K562 (cell line): ENCODE measurements around the gene SAP30BP. TPM values are rescaled to one million over a fixed set of nuclear protein-coding genes. Genes with fewer than 3 reads are reported as not detected.

Experiments used
- ATAC-seq: fragments of 200-7000 bp; cut with Tn5 transposase; 3 replicates; pipeline ENCODE4 v1.9.1; 2020; ENCODE audit warnings: moderate library complexity
- BruUV-seq: library from RNA; stranded (reverse); fragments of 400-500 nt; replicated peaks from 2 replicates; lab custom pipeline; 2021; lab: Mats Ljungman, UMichigan
- CTCF ChIA-PET: fragments of 300-600 bp; formaldehyde crosslinking; extraction: SDS; loops from one replicate; lab custom pipeline; 2021; ENCODE audit warnings: low intra/inter-chr PET ratio; lab: Yijun Ruan, JAX
- POLR2A ChIA-PET: fragments of 300-600, 350-650 bp; sonication (Branson Sonifier 250); formaldehyde crosslinking; extraction: SDS; loops from one replicate; lab custom pipeline; 2021; ENCODE audit warnings: antibody characterized with exemption, inconsistent platforms; lab: Yijun Ruan, JAX
- DNase-seq, 4 experiments: peaks; one replicate each; pipeline versions ENCODE4 v3.0.0 to v3.0.0-alpha.2; 2011 to 2018; ENCODE audit warnings: low spot score in 3 of 4, mixed read lengths in 3 of 4; ENCODE audit errors: extremely low read depth in 1 of 4
- FAIRE-seq: peaks from 2 replicates; lab custom pipeline; 2011; peaks lifted over from hg19 to GRCh38; lab: Jason Lieb, UNC
- H2AFZ ChIP-seq: 2 replicates; pipeline ENCODE4 v1.6.0; 2011; ENCODE audit warnings: low read depth, low read length, control low read depth, inconsistent platforms
- H3K27ac ChIP-seq: fragments of 200-600 bp; 3 replicates; pipeline ENCODE4 v1.8.0; 2011; ENCODE audit warnings: low read depth, mild to moderate bottlenecking, control low read depth, inconsistent platforms, low read length, moderate library complexity, mixed read lengths; ENCODE audit errors: extremely low read depth
- H3K27me3 ChIP-seq, 2 experiments: fragments of 300-600 bp in 1 of 2; 2 replicates in 1 of 2; 3 replicates in 1 of 2; pipeline versions ENCODE4 v1.6.0 to v1.8.0; 2011; ENCODE audit warnings: inconsistent platforms in 2 of 2, low read length in 2 of 2, mild to moderate bottlenecking in 1 of 2, mixed read lengths in 1 of 2, moderate library complexity in 1 of 2; ENCODE audit not compliant: control insufficient read depth in 2 of 2, insufficient read depth in 2 of 2
- H3K36me3 ChIP-seq: fragments of 300-600 bp; 3 replicates; pipeline ENCODE4 v1.8.0; 2011; ENCODE audit warnings: mild to moderate bottlenecking, low read length, inconsistent platforms; ENCODE audit not compliant: control insufficient read depth, insufficient read depth
- H3K4me1 ChIP-seq, 2 experiments: fragments of 200-600 bp in 1 of 2; replicated peaks in 1 of 2; 2 replicates in 1 of 2; 3 replicates in 1 of 2; pipeline versions ENCODE4 v1.5.1 to v1.8.0; 2011; ENCODE audit warnings: inconsistent platforms in 2 of 2, low read length in 2 of 2, mild to moderate bottlenecking in 1 of 2, mixed read lengths in 1 of 2, moderate library complexity in 1 of 2; ENCODE audit not compliant: control insufficient read depth in 2 of 2, insufficient read depth in 2 of 2
- H3K4me2 ChIP-seq: 2 replicates; pipeline ENCODE4 v1.6.1; 2011; ENCODE audit warnings: low read length, control low read depth, inconsistent platforms, mixed read lengths; ENCODE audit not compliant: insufficient read depth
- H3K4me3 ChIP-seq: fragments of 200-600 bp; sonication (generic), shearing (Covaris generic); 2 replicates; pipeline ENCODE4 v1.5.1; 2016; ENCODE audit warnings: control low read depth, inconsistent platforms
- H3K79me2 ChIP-seq: fragments of 200-600 bp; 3 replicates; pipeline ENCODE4 v1.8.0; 2011; ENCODE audit warnings: low read length, inconsistent platforms; ENCODE audit not compliant: control insufficient read depth, insufficient read depth
- H3K9ac ChIP-seq, 2 experiments: 2 replicates each; pipeline versions ENCODE4 v1.6.0 to v1.6.1; 2011; ENCODE audit warnings: low read depth in 2 of 2, low read length in 2 of 2, control low read depth in 1 of 2, inconsistent platforms in 1 of 2, mild to moderate bottlenecking in 1 of 2, mixed read lengths in 1 of 2; ENCODE audit not compliant: insufficient read depth in 1 of 2
- H3K9me1 ChIP-seq: one replicate; pipeline ENCODE4 v1.6.0; 2011; ENCODE audit warnings: inconsistent platforms, mild to moderate bottlenecking, low read length, moderate library complexity; ENCODE audit not compliant: control insufficient read depth, insufficient read depth
- H3K9me3 ChIP-seq: replicated peaks from 2 replicates; pipeline ENCODE4 v1.5.1; 2011; ENCODE audit warnings: low read depth, low read length, inconsistent platforms; ENCODE audit not compliant: control insufficient read depth, insufficient read depth
- H4K20me1 ChIP-seq: replicated peaks from 2 replicates; pipeline ENCODE4 v1.6.1; 2011; ENCODE audit warnings: low read length, inconsistent platforms, mixed read lengths; ENCODE audit not compliant: control insufficient read depth, insufficient read depth
- CBFA2T3 ChIP-seq: fragments of 450-650 bp; IDR thresholded peaks from 2 replicates; pipeline ENCODE4 v1.6.1; 2017
- CREM ChIP-seq: IDR thresholded peaks from 2 replicates; pipeline ENCODE4 v1.6.1; 2014; ENCODE audit warnings: antibody characterized with exemption, low read depth
- FOXK1 ChIP-seq: sonication (generic); formaldehyde crosslinking; IDR thresholded peaks from 2 replicates; pipeline ENCODE4 v1.8.0; 2022; ENCODE audit warnings: missing genetic modification reagents, mild to moderate bottlenecking, borderline replicate concordance
- KDM4B ChIP-seq, 2 experiments: fragments of 450-650 bp in 1 of 2; sonication (generic) in 1 of 2; IDR thresholded peaks; 2 replicates each; pipeline ENCODE4 v1.6.1; 2016 to 2017; ENCODE audit warnings: borderline replicate concordance in 2 of 2, antibody characterized with exemption in 1 of 2, low read depth in 1 of 2, mild to moderate bottlenecking in 1 of 2
- KHSRP ChIP-seq: fragments of 450-650 bp; IDR thresholded peaks from 2 replicates; pipeline ENCODE4 v1.6.1; 2017
- MEF2A ChIP-seq: IDR thresholded peaks from 2 replicates; pipeline ENCODE4 v1.6.1; 2011; ENCODE audit warnings: low read depth, mild to moderate bottlenecking, low read length, moderate library complexity; ENCODE audit not compliant: control insufficient read depth
- NCOA4 ChIP-seq: fragments of 450-650 bp; IDR thresholded peaks from 2 replicates; pipeline ENCODE4 v1.6.1; 2018; ENCODE audit warnings: mild to moderate bottlenecking; ENCODE audit not compliant: partially characterized antibody
- NR2C1 ChIP-seq, 2 experiments: fragments of 450-650 bp; IDR thresholded peaks; 2 replicates each; pipeline ENCODE4 v1.6.1; 2017; ENCODE audit warnings: mild to moderate bottlenecking in 2 of 2, antibody characterized with exemption in 1 of 2, inconsistent platforms in 1 of 2, missing compliant biosample characterization in 1 of 2, missing genetic modification characterization in 1 of 2
- PHF8 ChIP-seq: fragments of 200-600 bp; sonication (generic); IDR thresholded peaks from 2 replicates; pipeline ENCODE4 v1.6.1; 2012; ENCODE audit warnings: mixed run types, mild to moderate bottlenecking, inconsistent platforms, low read length, moderate library complexity, borderline replicate concordance
- POLR2G ChIP-seq: fragments of 200-400 bp; formaldehyde crosslinking; IDR thresholded peaks from 2 replicates; pipeline ENCODE4 v1.6.1; 2017; ENCODE audit warnings: low read depth, mild to moderate bottlenecking, antibody characterized with exemption, low read length, moderate library complexity
- PURB ChIP-seq: sonication (generic); formaldehyde crosslinking; IDR thresholded peaks from 2 replicates; pipeline ENCODE4 v1.9.0; 2021; ENCODE audit warnings: low read depth, mild to moderate bottlenecking, missing genetic modification reagents
- SIN3B ChIP-seq: fragments of 450-650 bp; IDR thresholded peaks from 2 replicates; pipeline ENCODE4 v1.6.1; 2017; ENCODE audit warnings: low read depth, mild to moderate bottlenecking, moderate library complexity
- SMARCE1 ChIP-seq: fragments of 450-650 bp; IDR thresholded peaks from 2 replicates; pipeline ENCODE4 v1.7.1; 2016; ENCODE audit warnings: mild to moderate bottlenecking
- SRSF7 ChIP-seq: fragments of 200-400 bp; formaldehyde crosslinking; optimal IDR thresholded peaks from 2 replicates; pipeline ENCODE3; 2017; ENCODE audit warnings: mild to moderate bottlenecking, low read depth, low read length
- SUPT5H ChIP-seq: fragments of 450-650 bp; IDR thresholded peaks from 2 replicates; pipeline ENCODE4 v1.6.1; 2016
- TBL1XR1 ChIP-seq, 2 experiments: IDR thresholded peaks; 2 replicates each; pipeline ENCODE4 v1.6.1; 2012; ENCODE audit warnings: improper control_type of control experiment in 2 of 2, low read length in 2 of 2, mild to moderate bottlenecking in 1 of 2
- WGBS: fragments of 100-300 bp; shearing (Covaris generic); methylation state at CpG from one replicate; pipeline ENCODE4 v1.1.6; 2016; ENCODE audit warnings: low coverage, mixed read lengths; ENCODE audit not compliant: insufficient coverage; ENCODE audit errors: missing lambda C conversion rate; 5-methylcytosine and 5-hydroxymethylcytosine counted together
- in situ Hi-C: fragments of 300-500 bp; cut with MboI; formaldehyde crosslinking; loops from 4 replicates; pipeline ENCODE4 v1.15.0; 2018; ENCODE audit warnings: inconsistent platforms, mixed read lengths
- intact Hi-C: fragments of 100-400 bp; cut with micrococcal nuclease; formaldehyde crosslinking; loops from 2 replicates; pipeline ENCODE4 v1.14.2; 2022
- polyA plus RNA-seq, 8 experiments: library from polyadenylated mRNA; depleted of rRNA in 4 of 8; stranded (reverse) in 5 of 8; unstranded in 3 of 8; fragments of >200 nt; fragmentation: Nextera tagmentation in 2 of 8; fragmentation: Illumina TruSeq in 1 of 8; extraction: Ambion mirVana in 2 of 8; extraction: Trizol in 1 of 8; gene quantifications; 2 replicates each; pipeline versions ENCODE4 v1.2.1 to v1.2.3, GENCODE V29; 2011 to 2014; ENCODE audit warnings: inconsistent platforms in 1 of 8, missing spikeins in 1 of 8
- total RNA-seq, 7 experiments: library from RNA; depleted of rRNA in 6 of 7; stranded (reverse); fragments of >200 nt in 6 of 7; fragmentation: Illumina TruSeq in 2 of 7; extraction: Trizol in 2 of 7; gene quantifications; 2 replicates each; pipeline versions ENCODE4 v1.2.1 to v1.2.3, GENCODE V29; 2011 to 2021; ENCODE audit warnings: low replicate concordance in 1 of 7
- TF ChIP-seq, protein P1 (sequence below), 3 experiments: IDR thresholded peaks in 2 of 3; conservative IDR thresholded peaks in 1 of 3; 2 replicates each; pipeline ENCODE4 v1.5.1; 2011 to 2012; ENCODE audit warnings: low read length in 3 of 3, mild to moderate bottlenecking in 3 of 3, control low read depth in 2 of 3, improper control_type of control experiment in 1 of 3, inconsistent platforms in 1 of 3, low read depth in 1 of 3, mixed read lengths in 1 of 3, moderate library complexity in 1 of 3; ENCODE audit not compliant: insufficient read depth in 2 of 3
- TF ChIP-seq, protein P2 (sequence below): sonication (generic); formaldehyde crosslinking; IDR thresholded peaks from 2 replicates; pipeline ENCODE4 v1.8.1; 2023; ENCODE audit warnings: mild to moderate bottlenecking, missing genetic modification reagents
- TF ChIP-seq, protein P3 (sequence below): fragments of 450-650 bp; IDR thresholded peaks from one replicate; pipeline ENCODE4 v1.6.1; 2018; ENCODE audit warnings: mild to moderate bottlenecking, moderate library complexity; ENCODE audit not compliant: partially characterized antibody

Gene SAP30BP
- total and polyA plus RNA-seq, 9 of the 15 experiments (the other 6 are each of a cell fraction or from before 2014, with no cell fraction given), result 45.3 to 154 (median 71.7) TPM

DNA sequence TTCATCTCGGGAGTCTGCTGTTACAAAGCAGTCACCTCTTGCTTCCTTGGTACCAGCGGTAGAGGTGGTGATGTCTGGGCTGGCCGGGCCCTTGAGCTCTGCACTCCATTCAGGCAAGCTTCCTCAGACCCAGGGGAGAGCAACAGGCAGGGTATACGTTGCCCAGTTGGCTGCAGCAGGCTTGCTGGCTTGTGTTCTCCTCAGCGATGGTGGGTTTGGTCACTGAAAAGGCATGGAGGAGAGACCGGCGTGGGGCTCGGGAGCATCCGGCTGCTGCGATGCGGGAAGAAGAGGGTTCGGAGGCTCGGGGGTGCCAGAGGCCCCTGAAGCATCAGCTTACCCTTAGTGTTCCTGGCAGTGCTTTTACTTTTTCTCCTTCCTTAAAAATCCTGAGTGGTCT lies 25.8 kb downstream of the SAP30BP start:
- H4K20me1 ChIP-seq, result 0 out of 2 replicates have a peak, but pooled peaks cover 11% of the 10 kb centered on the region
- 0 out of 4 replicates have a peak overlapping the region, but pooled peaks of 1 of the 2 experiments have one; percentile 43 for H3K9ac ChIP-seq
- H3K79me2 ChIP-seq, result 0 out of 3 replicates have a peak, but pooled peaks cover 8% of the 10 kb centered on the region
- POLR2A ChIA-PET, result interaction anchor here (0.6 to 1.4 kb wide), 4 partner anchors 9 to 85 kb away, joined by 3 to 13 read pairs (median 4); no protein-coding TSS in a partner anchor
- no peak overlapping the region for H2AFZ ChIP-seq
- intact Hi-C loops, result no loop called here
- H3K27ac ChIP-seq, result no peak overlapping the region
- FAIRE-seq (no peak), DNase-seq (no peak), ATAC-seq (no peak)
- H3K9me1 ChIP-seq, result peaks cover 5% of the 10 kb centered on the region
- H3K9me3 ChIP-seq, result no peaks in the 10 kb centered on the region
- in situ Hi-C loops, result no loop called here
- H3K27me3 ChIP-seq, result no peaks in the 10 kb centered on the region
- no peaks in the 10 kb centered on the region; a peak in 1 of 5 replicates for H3K4me1 ChIP-seq
- peaks cover 76% of the 10 kb centered on the region; the same call in 2 of the 3 replicates for H3K36me3 ChIP-seq
- WGBS, result 91% methylated on average over 13 of the region's 13 CpGs
- CTCF ChIA-PET, result no interaction called here
- BruUV-seq, result no TSS peak
- no peak overlapping the region for H3K4me2 ChIP-seq
- no peak overlapping the region for H3K4me3 ChIP-seq
- TF ChIP-seq PURB (CRISPR knock-in tag) (no peak), SRSF7 (no peak), FOXK1 (CRISPR knock-in tag) (no peak), PHF8 (no peak), NR2C1 (IDR thresholded peaks at IDR 0.05) (no peak), NR2C1 (tag; IDR thresholded peaks at IDR 0.05) (no peak), TBL1XR1 (IDR thresholded peaks at IDR 0.05; ENCODE audit: low read length in 2 of 2) (no peak), KDM4B (IDR thresholded peaks at IDR 0.05; ENCODE audit: borderline replicate concordance in 2 of 2, low read depth in 1 of 2) (no peak), KHSRP (no peak), SMARCE1 (no peak), MEF2A (no peak), SUPT5H (no peak), SIN3B (no peak), POLR2G (no peak), CBFA2T3 (no peak), CREM (no peak), NCOA4 (no peak)
- TF ChIP-seq, protein P1, sequence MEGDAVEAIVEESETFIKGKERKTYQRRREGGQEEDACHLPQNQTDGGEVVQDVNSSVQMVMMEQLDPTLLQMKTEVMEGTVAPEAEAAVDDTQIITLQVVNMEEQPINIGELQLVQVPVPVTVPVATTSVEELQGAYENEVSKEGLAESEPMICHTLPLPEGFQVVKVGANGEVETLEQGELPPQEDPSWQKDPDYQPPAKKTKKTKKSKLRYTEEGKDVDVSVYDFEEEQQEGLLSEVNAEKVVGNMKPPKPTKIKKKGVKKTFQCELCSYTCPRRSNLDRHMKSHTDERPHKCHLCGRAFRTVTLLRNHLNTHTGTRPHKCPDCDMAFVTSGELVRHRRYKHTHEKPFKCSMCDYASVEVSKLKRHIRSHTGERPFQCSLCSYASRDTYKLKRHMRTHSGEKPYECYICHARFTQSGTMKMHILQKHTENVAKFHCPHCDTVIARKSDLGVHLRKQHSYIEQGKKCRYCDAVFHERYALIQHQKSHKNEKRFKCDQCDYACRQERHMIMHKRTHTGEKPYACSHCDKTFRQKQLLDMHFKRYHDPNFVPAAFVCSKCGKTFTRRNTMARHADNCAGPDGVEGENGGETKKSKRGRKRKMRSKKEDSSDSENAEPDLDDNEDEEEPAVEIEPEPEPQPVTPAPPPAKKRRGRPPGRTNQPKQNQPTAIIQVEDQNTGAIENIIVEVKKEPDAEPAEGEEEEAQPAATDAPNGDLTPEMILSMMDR (IDR thresholded peaks at IDR 0.05 in 2 of 3, conservative IDR thresholded peaks at IDR 0.05 in 1 of 3; ENCODE audit: insufficient read depth in 2 of 3, low read depth in 1 of 3, low read length in 3 of 3), result no peak
- TF ChIP-seq, protein P2, sequence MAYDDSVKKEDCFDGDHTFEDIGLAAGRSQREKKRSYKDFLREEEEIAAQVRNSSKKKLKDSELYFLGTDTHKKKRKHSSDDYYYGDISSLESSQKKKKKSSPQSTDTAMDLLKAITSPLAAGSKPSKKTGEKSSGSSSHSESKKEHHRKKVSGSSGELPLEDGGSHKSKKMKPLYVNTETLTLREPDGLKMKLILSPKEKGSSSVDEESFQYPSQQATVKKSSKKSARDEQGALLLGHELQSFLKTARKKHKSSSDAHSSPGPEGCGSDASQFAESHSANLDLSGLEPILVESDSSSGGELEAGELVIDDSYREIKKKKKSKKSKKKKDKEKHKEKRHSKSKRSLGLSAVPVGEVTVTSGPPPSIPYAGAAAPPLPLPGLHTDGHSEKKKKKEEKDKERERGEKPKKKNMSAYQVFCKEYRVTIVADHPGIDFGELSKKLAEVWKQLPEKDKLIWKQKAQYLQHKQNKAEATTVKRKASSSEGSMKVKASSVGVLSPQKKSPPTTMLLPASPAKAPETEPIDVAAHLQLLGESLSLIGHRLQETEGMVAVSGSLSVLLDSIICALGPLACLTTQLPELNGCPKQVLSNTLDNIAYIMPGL (CRISPR knock-in tag), result no peak
- TF ChIP-seq, protein P3, sequence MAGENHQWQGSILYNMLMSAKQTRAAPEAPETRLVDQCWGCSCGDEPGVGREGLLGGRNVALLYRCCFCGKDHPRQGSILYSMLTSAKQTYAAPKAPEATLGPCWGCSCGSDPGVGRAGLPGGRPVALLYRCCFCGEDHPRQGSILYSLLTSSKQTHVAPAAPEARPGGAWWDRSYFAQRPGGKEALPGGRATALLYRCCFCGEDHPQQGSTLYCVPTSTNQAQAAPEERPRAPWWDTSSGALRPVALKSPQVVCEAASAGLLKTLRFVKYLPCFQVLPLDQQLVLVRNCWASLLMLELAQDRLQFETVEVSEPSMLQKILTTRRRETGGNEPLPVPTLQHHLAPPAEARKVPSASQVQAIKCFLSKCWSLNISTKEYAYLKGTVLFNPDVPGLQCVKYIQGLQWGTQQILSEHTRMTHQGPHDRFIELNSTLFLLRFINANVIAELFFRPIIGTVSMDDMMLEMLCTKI, result no peak
